ENCODE data around the gene MCRIP1. TPM values are rescaled to one million over a fixed set of nuclear protein-coding genes. Genes with fewer than 3 reads are reported as not detected.

The MCRIP1 gene
- total RNA-seq, 2 experiments from 2014 or later: 55.1 to 56.5 TPM

DNA sequence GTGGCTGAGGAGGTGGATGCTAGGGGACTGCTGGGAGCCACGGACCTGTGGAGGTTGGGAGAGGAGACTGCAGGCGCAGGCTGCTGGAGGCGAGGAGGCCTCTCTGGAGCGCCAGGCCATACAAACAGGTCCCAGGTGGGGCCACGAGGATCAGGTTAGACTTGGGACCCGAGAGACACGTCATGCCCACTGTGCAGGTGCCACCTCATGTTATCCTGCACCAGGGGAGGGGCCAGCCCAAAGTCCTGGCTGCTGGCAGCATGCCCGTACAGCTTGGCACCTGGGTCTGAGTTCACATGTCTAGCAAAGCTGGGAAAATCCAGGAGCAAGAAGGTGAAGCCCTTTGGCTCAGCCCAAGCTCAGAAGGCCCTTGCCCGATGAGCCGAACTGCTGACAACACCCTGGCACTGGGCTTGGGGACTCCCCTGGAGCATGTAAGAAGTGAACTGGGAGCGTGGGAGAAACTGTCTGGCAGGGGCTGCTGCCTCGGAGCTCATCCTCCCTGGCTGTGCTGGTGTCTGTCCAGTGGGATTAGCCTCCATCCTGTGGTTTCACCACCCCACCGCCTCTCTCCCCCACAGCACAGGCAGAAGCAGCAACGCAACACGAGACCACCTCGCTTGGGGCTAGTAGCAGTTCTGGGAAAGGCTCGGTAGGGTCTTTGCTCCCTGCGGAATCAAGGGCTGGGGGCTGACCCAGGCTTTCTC, 32.8 kb upstream of the MCRIP1 start:
- ATAC-seq (no peak), DNase-seq (no peak)
- CTCF ChIA-PET: interaction anchor here (0.6 to 1.2 kb wide), 2 partner anchors 89 to 131 kb away, joined by 3 read pairs; no protein-coding TSS in a partner anchor
- H3K27me3 Mint-ChIP-seq: no peaks in the 10 kb centered on the region
- peaks cover 39% of the 10 kb centered on the region for H3K4me1 Mint-ChIP-seq (ENCODE audit: low read depth)
- H3K36me3 Mint-ChIP-seq (ENCODE audit: low read depth): peaks cover 54% of the 10 kb centered on the region
- intact Hi-C loops (cut with micrococcal nuclease): no loop called here
- H3K27ac Mint-ChIP-seq: peak overlapping the region; percentile 2
- TF ChIP-seq, protein P1, sequence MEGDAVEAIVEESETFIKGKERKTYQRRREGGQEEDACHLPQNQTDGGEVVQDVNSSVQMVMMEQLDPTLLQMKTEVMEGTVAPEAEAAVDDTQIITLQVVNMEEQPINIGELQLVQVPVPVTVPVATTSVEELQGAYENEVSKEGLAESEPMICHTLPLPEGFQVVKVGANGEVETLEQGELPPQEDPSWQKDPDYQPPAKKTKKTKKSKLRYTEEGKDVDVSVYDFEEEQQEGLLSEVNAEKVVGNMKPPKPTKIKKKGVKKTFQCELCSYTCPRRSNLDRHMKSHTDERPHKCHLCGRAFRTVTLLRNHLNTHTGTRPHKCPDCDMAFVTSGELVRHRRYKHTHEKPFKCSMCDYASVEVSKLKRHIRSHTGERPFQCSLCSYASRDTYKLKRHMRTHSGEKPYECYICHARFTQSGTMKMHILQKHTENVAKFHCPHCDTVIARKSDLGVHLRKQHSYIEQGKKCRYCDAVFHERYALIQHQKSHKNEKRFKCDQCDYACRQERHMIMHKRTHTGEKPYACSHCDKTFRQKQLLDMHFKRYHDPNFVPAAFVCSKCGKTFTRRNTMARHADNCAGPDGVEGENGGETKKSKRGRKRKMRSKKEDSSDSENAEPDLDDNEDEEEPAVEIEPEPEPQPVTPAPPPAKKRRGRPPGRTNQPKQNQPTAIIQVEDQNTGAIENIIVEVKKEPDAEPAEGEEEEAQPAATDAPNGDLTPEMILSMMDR (IDR thresholded peaks at IDR 0.05): no peak
- H3K4me3 Mint-ChIP-seq: no peak overlapping the region
- H3K9me3 Mint-ChIP-seq: no peaks in the 10 kb centered on the region
- POLR2A ChIA-PET: interaction anchor here (1.3 to 3.0 kb wide), 10 partner anchors 13 to 161 kb away, joined by 3 to 14 read pairs (median 7); partner anchors contain the start of genes ANAPC11, MRPL12 and SLC25A10

DNA sequence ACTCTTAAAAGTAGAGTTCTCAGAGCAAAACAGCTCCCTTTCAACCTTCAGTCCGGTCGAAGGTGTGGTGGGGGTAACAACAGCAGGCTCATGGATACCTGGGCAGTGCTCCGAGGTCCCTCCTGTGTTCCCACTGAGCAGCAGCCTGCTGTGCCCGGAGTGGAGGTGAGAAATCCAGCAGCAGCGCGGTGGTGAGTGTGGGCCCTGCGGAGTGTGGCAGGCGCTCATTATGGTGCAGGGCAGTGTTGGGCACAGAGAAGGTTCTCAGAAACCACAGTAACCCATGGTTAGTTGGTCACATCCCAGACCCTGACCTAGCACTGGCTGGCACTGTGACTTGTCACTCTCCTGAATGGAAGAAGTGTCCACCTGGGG, 32.3 kb upstream of the MCRIP1 start:
- ChIA-PET CTCF (interaction anchor here (1.2 kb wide), 1 partner anchor 130 kb away, joined by 3 read pairs; no protein-coding TSS in a partner anchor), POLR2A (interaction anchor here (1.5 to 3.0 kb wide), 5 partner anchors 13 to 161 kb away, joined by 5 to 14 read pairs (median 8); partner anchors contain the start of gene MRPL12)
- intact Hi-C loops (cut with micrococcal nuclease): no loop called here
- TF ChIP-seq, protein P1 (IDR thresholded peaks at IDR 0.05): no peak
- Mint-ChIP-seq H3K36me3 (ENCODE audit: low read depth) (peaks cover 55% of the 10 kb centered on the region), H3K9me3 (no peaks in the 10 kb centered on the region), H3K27me3 (no peaks in the 10 kb centered on the region), H3K4me3 (no peak overlapping the region), H3K4me1 (ENCODE audit: low read depth) (peaks cover 39% of the 10 kb centered on the region), H3K27ac (peak overlapping the region; percentile 2)
- DNase-seq (no peak), ATAC-seq (no peak)

DNA sequence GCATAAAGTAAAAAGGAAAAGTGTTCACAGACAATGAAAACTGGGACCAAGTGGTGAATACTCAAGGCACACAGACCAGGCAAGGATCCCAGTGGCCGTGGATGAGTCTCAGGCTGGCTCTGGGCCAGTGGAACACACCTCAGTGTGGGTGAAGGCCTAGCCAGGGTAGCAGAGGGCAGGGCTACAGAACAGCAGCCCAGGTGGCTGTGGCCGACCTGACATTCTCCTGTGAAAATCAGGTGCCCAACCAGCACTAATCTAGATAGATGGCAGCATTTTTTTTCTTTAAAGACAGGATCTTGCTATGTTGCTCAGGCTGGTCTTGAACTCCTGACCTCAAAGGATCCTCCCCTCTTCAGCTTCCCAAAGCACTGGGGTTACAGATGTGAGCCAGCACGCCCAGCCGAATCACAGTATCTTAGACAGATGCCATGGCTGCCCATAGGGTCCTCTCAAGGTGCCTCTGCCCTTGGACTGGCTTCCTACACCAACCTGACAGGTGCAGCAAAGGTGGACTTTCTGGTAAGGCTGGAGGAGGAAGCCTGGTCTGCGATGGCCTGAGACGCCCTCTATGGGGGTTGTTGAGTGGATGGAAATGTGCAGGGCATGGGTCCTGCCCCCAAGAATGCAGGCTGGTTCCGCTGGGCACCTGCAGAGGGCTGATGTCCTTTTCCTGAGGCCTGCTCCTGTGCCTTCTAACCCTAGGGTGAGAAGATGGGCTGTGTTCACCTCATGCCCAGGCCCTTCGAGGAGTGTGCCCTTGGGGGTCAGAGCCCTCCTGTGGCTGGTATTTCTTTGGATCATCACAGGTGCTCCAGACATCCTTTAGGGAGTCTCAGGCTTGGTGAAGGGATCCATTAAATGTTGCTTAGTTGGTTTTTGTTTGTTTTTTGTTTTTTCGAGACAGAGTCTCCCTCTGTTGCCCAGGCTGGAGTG, 31.0 kb upstream of the MCRIP1 start:
- Mint-ChIP-seq H3K36me3 (ENCODE audit: low read depth) (peaks cover 52% of the 10 kb centered on the region), H3K27ac (peak overlapping the region; percentile 85), H3K9me3 (no peaks in the 10 kb centered on the region), H3K4me3 (peak overlapping the region; percentile 74), H3K27me3 (no peaks in the 10 kb centered on the region), H3K4me1 (ENCODE audit: low read depth) (peaks cover 40% of the 10 kb centered on the region)
- POLR2A ChIA-PET: interaction anchor here (1.5 to 3.7 kb wide), 4 partner anchors 8 to 24 kb away, joined by 4 to 10 read pairs (median 5); no protein-coding TSS in a partner anchor
- CTCF ChIA-PET: interaction anchor here (1.1 kb wide), 1 partner anchor 9 kb away, joined by 3 read pairs; no protein-coding TSS in a partner anchor
- no peak for DNase-seq
- TF ChIP-seq, protein P1 (IDR thresholded peaks at IDR 0.05): no peak
- intact Hi-C loops (cut with micrococcal nuclease): no loop called here
- no peak for ATAC-seq

DNA sequence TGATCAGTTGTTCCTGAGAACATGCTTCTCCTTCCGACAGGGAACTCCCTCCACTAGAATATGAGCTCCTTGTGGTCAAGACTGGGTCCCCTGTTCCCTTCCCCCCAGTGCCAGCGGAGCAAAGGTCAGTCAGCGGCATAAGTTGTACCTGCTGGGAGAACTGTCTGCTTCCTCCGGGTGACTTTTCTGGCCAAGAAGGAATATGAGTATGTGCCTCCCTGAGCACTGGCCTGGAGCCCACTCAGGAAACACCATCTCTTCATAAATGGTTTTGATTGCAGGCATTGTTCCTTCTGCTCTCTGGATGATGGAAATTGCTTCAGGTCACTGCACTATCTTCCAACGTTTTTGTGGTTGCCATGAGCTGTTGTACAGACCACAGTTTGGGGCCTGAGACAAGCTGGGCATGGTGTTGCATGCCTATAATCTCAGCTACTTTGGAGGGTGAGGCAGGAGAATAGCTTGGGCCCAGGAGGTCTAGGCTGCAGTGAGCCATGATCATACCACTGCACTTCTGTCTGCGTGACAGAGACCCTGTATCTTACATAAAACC, 30.1 kb upstream of the MCRIP1 start:
- no peak for DNase-seq
- no peaks in the 10 kb centered on the region for H3K9me3 Mint-ChIP-seq
- TF ChIP-seq, protein P1 (IDR thresholded peaks at IDR 0.05): no peak
- ChIA-PET CTCF (interaction anchor here (1.1 kb wide), 1 partner anchor 10 kb away, joined by 3 read pairs; no protein-coding TSS in a partner anchor), POLR2A (interaction anchor here (0.7 to 3.7 kb wide), 6 partner anchors 9 to 136 kb away, joined by 3 to 10 read pairs (median 4); no protein-coding TSS in a partner anchor)
- H3K27ac Mint-ChIP-seq: peak overlapping the region; percentile 85
- H3K36me3 Mint-ChIP-seq (ENCODE audit: low read depth): peaks cover 57% of the 10 kb centered on the region
- intact Hi-C loops (cut with micrococcal nuclease): no loop called here
- H3K4me1 Mint-ChIP-seq (ENCODE audit: low read depth): peaks cover 47% of the 10 kb centered on the region
- ATAC-seq: no peak
- peak overlapping the region; percentile 74 for H3K4me3 Mint-ChIP-seq
- no peaks in the 10 kb centered on the region for H3K27me3 Mint-ChIP-seq

Data from activated CD8-positive, alpha-beta T cell treated with anti-CD3 and anti-CD28 coated beads for 36 hours (primary cell).